IMR-90 (cell line): Measurements from ENCODE around the gene BCAS3.

ENCODE experiments used
- CTCF ChIP-seq: conservative IDR thresholded peaks from 2 replicates; pipeline ENCODE4 v1.5.1; 2012; ENCODE audit warnings: mild to moderate bottlenecking, low read depth, low read length, improper control_type of control experiment
- POLR2A ChIP-seq: IDR thresholded peaks from 2 replicates; pipeline ENCODE4 v1.6.1; 2012; ENCODE audit warnings: mild to moderate bottlenecking, low read depth, low read length
- RAD21 ChIP-seq: IDR thresholded peaks from 2 replicates; pipeline ENCODE4 v1.6.1; 2012; ENCODE audit warnings: low read length, improper control_type of control experiment
- RCOR1 ChIP-seq: IDR thresholded peaks from 2 replicates; pipeline ENCODE4 v1.6.1; 2012; ENCODE audit warnings: mild to moderate bottlenecking, low read length, improper control_type of control experiment; ENCODE audit not compliant: insufficient replicate concordance
- USF2 ChIP-seq: fragments of 150-350 bp; IDR thresholded peaks from 2 replicates; pipeline ENCODE4 v1.6.1; 2017; ENCODE audit warnings: mild to moderate bottlenecking, antibody characterized with exemption, low read length, low read depth

GRCh38 chr17:61364463-61364846 is 686.8 kb downstream of the BCAS3 start:
- TF ChIP-seq POLR2A (no peak), CTCF (no peak), RAD21 (no peak), RCOR1 (no peak), USF2 (no peak)
